Natural killer cell (primary cell): ENCODE measurements around the gene AMELX. TPM values are rescaled to one million over a fixed set of nuclear protein-coding genes. Genes with fewer than 3 reads are reported as not detected.

Experiments
- ATAC-seq, 3 donors: fragments of 150-1000 bp in 2 of 3; fragments of 200-7000 bp in 1 of 3; cut with Tn5 transposase; 1 replicate in 1 of 3; 2 replicates in 2 of 3; pipeline ENCODE4 v1.10.0; 2021; ENCODE audit warnings: mild to moderate bottlenecking in 2 of 3, moderate library complexity in 2 of 3
- DNase-seq, 2 donors: peaks; one replicate each; pipeline versions ENCODE4 v3.0.0 to v3.0.0-alpha.2; 2013 to 2021; ENCODE audit warnings: mixed read lengths in 1 of 2
- H3K27ac ChIP-seq: one replicate; pipeline ENCODE4 v1.5.1; 2013; ENCODE audit warnings: mild to moderate bottlenecking, low read length
- H3K27me3 ChIP-seq: one replicate; pipeline ENCODE4 v1.6.1; 2013; ENCODE audit warnings: low read length; ENCODE audit not compliant: control insufficient read depth, insufficient read depth
- H3K36me3 ChIP-seq: one replicate; pipeline ENCODE4 v1.6.1; 2013; ENCODE audit warnings: low read length; ENCODE audit not compliant: control insufficient read depth, insufficient read depth
- H3K4me1 ChIP-seq: one replicate; pipeline ENCODE4 v1.6.1; 2013; ENCODE audit warnings: low read length; ENCODE audit not compliant: control insufficient read depth, insufficient read depth
- H3K4me3 ChIP-seq: one replicate; pipeline ENCODE4 v1.5.1; 2013; ENCODE audit warnings: low read length
- H3K9me3 ChIP-seq: one replicate; pipeline ENCODE4 v1.6.1; 2013; ENCODE audit warnings: low read length; ENCODE audit not compliant: control insufficient read depth, insufficient read depth
- H3K27ac Mint-ChIP-seq, 2 donors: one replicate each; pipeline ENCODE4 v1.8.0; 2022; ENCODE audit warnings: mild to moderate bottlenecking in 2 of 2, mixed read lengths in 2 of 2, moderate library complexity in 1 of 2
- H3K27me3 Mint-ChIP-seq, 2 donors: one replicate each; pipeline ENCODE4 v1.8.0; 2022; ENCODE audit warnings: low read depth in 2 of 2, mixed read lengths in 2 of 2
- H3K36me3 Mint-ChIP-seq: one replicate; pipeline ENCODE4 v1.8.0; 2022; ENCODE audit warnings: mixed read lengths
- H3K4me1 Mint-ChIP-seq, 2 donors: one replicate each; pipeline ENCODE4 v1.8.0; 2022; ENCODE audit warnings: mixed read lengths in 2 of 2
- H3K4me3 Mint-ChIP-seq: one replicate; pipeline ENCODE4 v1.8.0; 2022; ENCODE audit warnings: mild to moderate bottlenecking, moderate library complexity, mixed read lengths
- H3K9me3 Mint-ChIP-seq, 2 donors: one replicate each; pipeline ENCODE4 v1.8.0; 2022; ENCODE audit warnings: mixed read lengths in 2 of 2
- CTCF ChIP-seq: fragments of 200-600 bp; IDR thresholded peaks from one replicate; pipeline ENCODE4 v1.8.0; 2022; ENCODE audit warnings: antibody characterized with exemption
- WGBS: methylation state at CpG from one replicate; pipeline ENCODE4 v1.1.7; 2013; ENCODE audit warnings: missing lambda C conversion rate; ENCODE audit not compliant: insufficient coverage; 5-methylcytosine and 5-hydroxymethylcytosine counted together
- intact Hi-C: fragments of 100-400 bp; cut with micrococcal nuclease; formaldehyde crosslinking; loops from one replicate; pipeline ENCODE4 v1.14.2; 2022
- total RNA-seq, 4 donors: library from RNA; stranded (reverse); fragments of 120-200 nt in 1 of 4; gene quantifications; one replicate each; pipeline versions ENCODE4 v1.2.3 to v1.2.4, GENCODE V29; 2013 to 2022

The AMELX gene
- total RNA-seq, 3 donors from 2014 or later (not counting 1 experiment from before 2014, with no cell fraction given): not detected

- Histone ChIP-seq H3K36me3 (no peaks in the 10 kb centered on the region), H3K4me3 (no peak overlapping the region), H3K27ac (no peak overlapping the region), H3K4me1 (peaks cover 6% of the 10 kb centered on the region), H3K9me3 (no peaks in the 10 kb centered on the region), H3K27me3 (no peaks in the 10 kb centered on the region)
- H3K9me3 Mint-ChIP-seq: no peaks in the 10 kb centered on the region
- H3K27ac Mint-ChIP-seq: no peak overlapping the region
- no peak for TF ChIP-seq CTCF
- no peaks in the 10 kb centered on the region for H3K36me3 Mint-ChIP-seq
- H3K4me1 Mint-ChIP-seq: no peaks in the 10 kb centered on the region
- H3K27me3 Mint-ChIP-seq: no peaks in the 10 kb centered on the region
- DNase-seq: no peak
- intact Hi-C loops: no loop called here
- 60% methylated on average over 1 of the region's 3 CpGs for WGBS
- H3K4me3 Mint-ChIP-seq: no peak overlapping the region
- no peak for ATAC-seq
These were observed 54.1 kb downstream of the AMELX start for GRCh38 chrX:11347300-11347699.

GRCh38 chrX:11349020-11349419 is 55.8 kb downstream of the AMELX start:
- Histone ChIP-seq H3K36me3 (no peaks in the 10 kb centered on the region), H3K27ac (no peak overlapping the region), H3K27me3 (no peaks in the 10 kb centered on the region), H3K4me3 (no peak overlapping the region), H3K4me1 (peaks cover 6% of the 10 kb centered on the region), H3K9me3 (no peaks in the 10 kb centered on the region)
- TF ChIP-seq CTCF: no peak
- H3K36me3 Mint-ChIP-seq: no peaks in the 10 kb centered on the region
- no peak overlapping the region for H3K27ac Mint-ChIP-seq
- intact Hi-C loops: no loop called here
- H3K4me3 Mint-ChIP-seq: no peak overlapping the region
- H3K4me1 Mint-ChIP-seq: no peaks in the 10 kb centered on the region
- H3K27me3 Mint-ChIP-seq: no peaks in the 10 kb centered on the region
- no peaks in the 10 kb centered on the region for H3K9me3 Mint-ChIP-seq
- no CpG with 5 or more reads among the region's 1 CpG for WGBS
- DNase-seq (no peak), ATAC-seq (no peak)

GRCh38 chrX:11349661-11350337 is 56.6 kb downstream of the AMELX start:
- Mint-ChIP-seq H3K4me1 (no peaks in the 10 kb centered on the region), H3K36me3 (no peaks in the 10 kb centered on the region), H3K27ac (no peak overlapping the region), H3K27me3 (no peaks in the 10 kb centered on the region), H3K4me3 (no peak overlapping the region), H3K9me3 (no peaks in the 10 kb centered on the region)
- intact Hi-C loops: no loop called here
- WGBS: no CpG with 5 or more reads among the region's 2 CpGs
- DNase-seq (no peak), ATAC-seq (no peak)
- no peak overlapping the region for H3K27ac ChIP-seq
- H3K36me3 ChIP-seq: no peaks in the 10 kb centered on the region
- peaks cover 6% of the 10 kb centered on the region for H3K4me1 ChIP-seq
- H3K4me3 ChIP-seq: no peak overlapping the region
- no peaks in the 10 kb centered on the region for H3K9me3 ChIP-seq
- no peak for TF ChIP-seq CTCF
- no peaks in the 10 kb centered on the region for H3K27me3 ChIP-seq

Other genes with a start within 250 kb of the AMELX start
- 1 to 10 TPM; 6.4 to 9.0 (median 7.1) TPM for gene HCCS, start 182.1 kb upstream of the AMELX start, total RNA-seq